ENCODE results near the gene TICAM2. TPM values are rescaled to one million over a fixed set of nuclear protein-coding genes. Genes with fewer than 3 reads are reported as not detected.

The TICAM2 gene
- polyA plus RNA-seq, 1 donor (not counting 4 experiments of a cell fraction or from before 2014, with no cell fraction given) = not detected

- no peaks in the 10 kb centered on the region for H3K79me2 ChIP-seq (ENCODE audit: control insufficient read depth, insufficient read depth, low read length)
- no peaks in the 10 kb centered on the region for H3K27me3 ChIP-seq (ENCODE audit: control insufficient read depth, extremely low read depth, insufficient read depth, low read length)
- H3K9ac ChIP-seq (ENCODE audit: control insufficient read depth, extremely low read depth, insufficient read depth, low read length) = no peak overlapping the region
- H3K9me1 ChIP-seq (ENCODE audit: control insufficient read depth, extremely low read depth, insufficient read depth, low read length) = no peaks in the 10 kb centered on the region
- no peaks in the 10 kb centered on the region for H4K20me1 ChIP-seq (ENCODE audit: control insufficient read depth, extremely low read depth, insufficient read depth, low read length)
- H3K9me3 ChIP-seq (ENCODE audit: control insufficient read depth, low read depth, low read length) = no peaks in the 10 kb centered on the region
- dilution Hi-C loops (cut with MboI; ENCODE audit: extremely low pct_ligation_motif_present, low sequenced_read_pairs) = no loop called here
- no peak overlapping the region for H3K4me2 ChIP-seq (ENCODE audit: control insufficient read depth, extremely low read depth, insufficient read depth, low read depth, low read length)
- no peak overlapping the region for H3K4me3 ChIP-seq (ENCODE audit: control insufficient read depth in 2 of 3, extremely low read depth in 1 of 3, insufficient read depth in 2 of 3, low read depth in 1 of 3, low read length in 3 of 3)
- H3K4me1 ChIP-seq (ENCODE audit: control insufficient read depth, extremely low read depth, insufficient read depth, low read length) = peaks cover 20% of the 10 kb centered on the region
- no peak overlapping the region for H3K27ac ChIP-seq (ENCODE audit: control insufficient read depth, insufficient read depth, low read length)
- no peak for DNase-seq (ENCODE audit: low read depth, low spot score)
- H2AFZ ChIP-seq (ENCODE audit: control insufficient read depth, low read length) = no peak overlapping the region
- FAIRE-seq = peak; percentile 43
- TF ChIP-seq, protein P1, sequence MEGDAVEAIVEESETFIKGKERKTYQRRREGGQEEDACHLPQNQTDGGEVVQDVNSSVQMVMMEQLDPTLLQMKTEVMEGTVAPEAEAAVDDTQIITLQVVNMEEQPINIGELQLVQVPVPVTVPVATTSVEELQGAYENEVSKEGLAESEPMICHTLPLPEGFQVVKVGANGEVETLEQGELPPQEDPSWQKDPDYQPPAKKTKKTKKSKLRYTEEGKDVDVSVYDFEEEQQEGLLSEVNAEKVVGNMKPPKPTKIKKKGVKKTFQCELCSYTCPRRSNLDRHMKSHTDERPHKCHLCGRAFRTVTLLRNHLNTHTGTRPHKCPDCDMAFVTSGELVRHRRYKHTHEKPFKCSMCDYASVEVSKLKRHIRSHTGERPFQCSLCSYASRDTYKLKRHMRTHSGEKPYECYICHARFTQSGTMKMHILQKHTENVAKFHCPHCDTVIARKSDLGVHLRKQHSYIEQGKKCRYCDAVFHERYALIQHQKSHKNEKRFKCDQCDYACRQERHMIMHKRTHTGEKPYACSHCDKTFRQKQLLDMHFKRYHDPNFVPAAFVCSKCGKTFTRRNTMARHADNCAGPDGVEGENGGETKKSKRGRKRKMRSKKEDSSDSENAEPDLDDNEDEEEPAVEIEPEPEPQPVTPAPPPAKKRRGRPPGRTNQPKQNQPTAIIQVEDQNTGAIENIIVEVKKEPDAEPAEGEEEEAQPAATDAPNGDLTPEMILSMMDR (optimal IDR thresholded peaks at IDR 0.05 in 1 of 3, IDR thresholded peaks at IDR 0.05 in 1 of 3, conservative IDR thresholded peaks at IDR 0.05 in 1 of 3; ENCODE audit: extremely low read depth in 1 of 3, insufficient read depth in 2 of 3, low read length in 3 of 3) = no peak
- no peak for TF ChIP-seq EZH2 (IDR thresholded peaks at IDR 0.05; ENCODE audit: low read length)
- H3K36me3 ChIP-seq (ENCODE audit: control insufficient read depth in 2 of 2, extremely low read depth in 1 of 2, insufficient read depth in 2 of 2, low read length in 2 of 2) = no peaks in the 10 kb centered on the region
These were observed 22.5 kb downstream of the TICAM2 start for GRCh38 chr5:115579747-115580173.

GRCh38 chr5:115579216-115579615 lies 23.1 kb downstream of the TICAM2 start:
- Histone ChIP-seq H3K4me1 (ENCODE audit: control insufficient read depth, extremely low read depth, insufficient read depth, low read length) (peaks cover 16% of the 10 kb centered on the region), H3K79me2 (ENCODE audit: control insufficient read depth, insufficient read depth, low read length) (no peaks in the 10 kb centered on the region), H3K4me3 (ENCODE audit: control insufficient read depth in 2 of 3, extremely low read depth in 1 of 3, insufficient read depth in 2 of 3, low read depth in 1 of 3, low read length in 3 of 3) (no peak overlapping the region), H3K27me3 (ENCODE audit: control insufficient read depth, extremely low read depth, insufficient read depth, low read length) (no peaks in the 10 kb centered on the region), H3K9me1 (ENCODE audit: control insufficient read depth, extremely low read depth, insufficient read depth, low read length) (no peaks in the 10 kb centered on the region), H3K9ac (ENCODE audit: control insufficient read depth, extremely low read depth, insufficient read depth, low read length) (no peak overlapping the region), H3K27ac (ENCODE audit: control insufficient read depth, insufficient read depth, low read length) (no peak overlapping the region), H3K9me3 (ENCODE audit: control insufficient read depth, low read depth, low read length) (no peaks in the 10 kb centered on the region), H3K36me3 (ENCODE audit: control insufficient read depth in 2 of 2, extremely low read depth in 1 of 2, insufficient read depth in 2 of 2, low read length in 2 of 2) (no peaks in the 10 kb centered on the region), H4K20me1 (ENCODE audit: control insufficient read depth, extremely low read depth, insufficient read depth, low read length) (no peaks in the 10 kb centered on the region), H2AFZ (ENCODE audit: control insufficient read depth, low read length) (no peak overlapping the region), H3K4me2 (ENCODE audit: control insufficient read depth, extremely low read depth, insufficient read depth, low read depth, low read length) (no peak overlapping the region)
- DNase-seq (ENCODE audit: low read depth, low spot score) (no peak), FAIRE-seq (no peak)
- no peak for TF ChIP-seq EZH2 (IDR thresholded peaks at IDR 0.05; ENCODE audit: low read length)
- TF ChIP-seq, protein P1 (optimal IDR thresholded peaks at IDR 0.05 in 1 of 3, IDR thresholded peaks at IDR 0.05 in 1 of 3, conservative IDR thresholded peaks at IDR 0.05 in 1 of 3; ENCODE audit: extremely low read depth in 1 of 3, insufficient read depth in 2 of 3, low read length in 3 of 3) = no peak
- dilution Hi-C loops (cut with MboI; ENCODE audit: extremely low pct_ligation_motif_present, low sequenced_read_pairs) = no loop called here

All from keratinocyte (primary cell).